Activated CD4-positive, alpha-beta T cell treated with anti-CD3 and anti-CD28 coated beads for 36 hours (primary cell): ENCODE data around the gene GLRB. TPM values are rescaled to one million over a fixed set of nuclear protein-coding genes. Genes with fewer than 3 reads are reported as not detected.
"Not testable (repeated sequence)": the region's sequence is repeated elsewhere in the genome, so short reads cannot be mapped to it uniquely, and the experiment has no call there.

Source experiments
- ATAC-seq: fragments of 200-7000 bp; cut with Tn5 transposase; one replicate; pipeline ENCODE4 v1.10.0; 2021; ENCODE audit warnings: mild to moderate bottlenecking, moderate library complexity
- CTCF ChIA-PET: fragments of 350-600 bp; sonication (Branson Sonifier 250); formaldehyde crosslinking; loops from one replicate; lab custom pipeline; 2021; ENCODE audit warnings: antibody characterized with exemption; lab: Charles Lee
- POLR2A ChIA-PET: fragments of 350-600 bp; sonication (Branson Sonifier 250); formaldehyde crosslinking; loops from one replicate; lab custom pipeline; 2021; ENCODE audit warnings: antibody characterized with exemption, inconsistent platforms; lab: Charles Lee
- DNase-seq: peaks from one replicate; pipeline ENCODE4 v3.0.0-alpha.2; 2020
- H3K27ac Mint-ChIP-seq: one replicate; pipeline ENCODE4 v1.8.0; 2021; ENCODE audit warnings: mixed read lengths
- H3K27me3 Mint-ChIP-seq: one replicate; pipeline ENCODE4 v1.8.0; 2021; ENCODE audit warnings: mixed read lengths
- H3K36me3 Mint-ChIP-seq: one replicate; pipeline ENCODE4 v1.8.0; 2021; ENCODE audit warnings: low read depth, mixed read lengths
- H3K4me1 Mint-ChIP-seq: one replicate; pipeline ENCODE4 v1.8.0; 2021; ENCODE audit warnings: mixed read lengths
- H3K4me3 Mint-ChIP-seq: one replicate; pipeline ENCODE4 v1.8.0; 2021; ENCODE audit warnings: mild to moderate bottlenecking, moderate library complexity, mixed read lengths
- H3K9me3 Mint-ChIP-seq: one replicate; pipeline ENCODE4 v1.8.0; 2021; ENCODE audit warnings: low read depth, mixed read lengths
- intact Hi-C, 2 experiments: fragments of 100-400 bp; cut with DNase I in 1 of 2; cut with micrococcal nuclease in 1 of 2; formaldehyde crosslinking; loops; one replicate each; pipeline versions ENCODE4 v1.14.2 to v1.15.1; 2022 to 2024; cut with DNase I, micrococcal nuclease
- total RNA-seq, 2 experiments: library from RNA; stranded (reverse); gene quantifications; one replicate each; pipeline ENCODE4 v1.2.3, GENCODE V29; 2021

The GLRB gene
- total RNA-seq, 2 experiments from 2014 or later = not detected

GRCh38 chr4:157128395-157128794 lies 52.4 kb downstream of the GLRB start:
- intact Hi-C loops = no loop called here
- H3K27ac Mint-ChIP-seq = no peak overlapping the region
- no peaks in the 10 kb centered on the region for H3K4me1 Mint-ChIP-seq
- ChIA-PET POLR2A (no interaction called here), CTCF (no interaction called here)
- H3K27me3 Mint-ChIP-seq = no peaks in the 10 kb centered on the region
- H3K9me3 Mint-ChIP-seq = peaks cover 5% of the 10 kb centered on the region
- no peaks in the 10 kb centered on the region for H3K36me3 Mint-ChIP-seq
- ATAC-seq = no peak
- no peak for DNase-seq
- no peak overlapping the region for H3K4me3 Mint-ChIP-seq

- no peak for ATAC-seq
- ChIA-PET POLR2A (no interaction called here), CTCF (no interaction called here)
- Mint-ChIP-seq H3K4me1 (no peaks in the 10 kb centered on the region), H3K4me3 (no peak overlapping the region), H3K9me3 (peaks cover 3% of the 10 kb centered on the region), H3K27me3 (no peaks in the 10 kb centered on the region), H3K27ac (no peak overlapping the region), H3K36me3 (no peaks in the 10 kb centered on the region)
- no peak for DNase-seq
- intact Hi-C loops = no loop called here
Measured at GRCh38 chr4:157141976-157142375, 66.0 kb downstream of the GLRB start.

DNA sequence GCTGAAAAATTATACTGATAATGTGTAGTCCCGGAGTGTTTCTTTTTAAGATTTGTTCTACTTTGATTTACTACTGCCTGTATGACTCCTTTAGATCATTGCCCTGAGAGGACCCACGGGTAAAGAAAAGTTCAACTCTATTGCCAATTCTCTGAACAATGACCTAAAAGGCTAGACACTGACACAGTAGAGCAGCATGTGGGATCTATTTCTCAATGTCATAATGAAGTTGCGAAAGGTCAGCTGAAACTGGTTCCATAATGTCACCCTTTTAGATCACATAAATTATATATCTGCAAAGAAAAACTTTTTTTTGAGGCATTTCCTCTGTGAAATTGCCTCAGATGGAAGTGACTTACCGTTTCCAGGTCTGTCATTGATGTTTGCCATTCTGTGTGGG lies 67.4 kb downstream of the GLRB start:
- ATAC-seq = no peak
- no peak for DNase-seq
- ChIA-PET POLR2A (no interaction called here), CTCF (no interaction called here)
- intact Hi-C loops = no loop called here
- Mint-ChIP-seq H3K27me3 (no peaks in the 10 kb centered on the region), H3K36me3 (no peaks in the 10 kb centered on the region), H3K9me3 (peaks cover 3% of the 10 kb centered on the region), H3K4me1 (no peaks in the 10 kb centered on the region), H3K27ac (no peak overlapping the region), H3K4me3 (no peak overlapping the region)

- intact Hi-C loops = no loop called here
- Mint-ChIP-seq H3K27ac (no peak overlapping the region), H3K9me3 (no peaks in the 10 kb centered on the region), H3K4me3 (no peak overlapping the region), H3K36me3 (no peaks in the 10 kb centered on the region), H3K4me1 (no peaks in the 10 kb centered on the region), H3K27me3 (no peaks in the 10 kb centered on the region)
- no peak for ATAC-seq
- ChIA-PET CTCF (no interaction called here), POLR2A (no interaction called here)
- DNase-seq = no peak
Measured at GRCh38 chr4:157151711-157152110, 75.8 kb downstream of the GLRB start.

DNA sequence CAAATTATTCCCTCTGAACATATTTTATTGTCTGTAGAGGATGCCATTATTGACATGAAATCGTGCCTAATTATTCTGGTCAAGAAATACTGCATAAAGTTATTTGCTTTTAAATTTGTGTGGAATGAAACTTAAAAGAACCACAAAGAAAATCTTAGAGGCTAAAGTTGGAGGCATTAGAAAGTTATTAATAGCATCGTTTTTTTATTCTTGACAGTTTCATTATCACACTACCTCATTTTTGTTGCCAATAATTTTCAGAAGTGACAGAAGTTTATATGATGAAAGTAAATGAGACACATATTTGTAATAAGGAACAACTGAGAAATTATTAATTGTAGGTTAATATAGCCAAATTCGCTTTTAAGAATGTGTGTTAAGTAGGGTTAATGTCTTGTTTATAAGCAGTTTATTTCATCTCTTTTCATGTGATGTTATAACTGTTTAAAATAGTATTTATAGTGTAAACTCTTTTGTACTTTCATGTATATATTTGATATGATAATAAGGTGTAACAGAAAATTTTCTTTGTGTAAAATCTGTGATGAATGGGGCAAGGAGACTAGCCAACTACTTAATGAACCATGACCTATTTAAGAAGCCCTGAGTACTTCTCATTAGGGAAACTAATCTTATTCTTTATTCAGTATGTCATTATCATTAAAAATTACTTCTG lies 90.1 kb downstream of the GLRB start:
- Mint-ChIP-seq H3K27me3 (no peaks in the 10 kb centered on the region), H3K36me3 (no peaks in the 10 kb centered on the region), H3K9me3 (peaks cover 3% of the 10 kb centered on the region), H3K4me1 (no peaks in the 10 kb centered on the region), H3K4me3 (no peak overlapping the region), H3K27ac (no peak overlapping the region)
- CTCF ChIA-PET = no interaction called here
- POLR2A ChIA-PET = no interaction called here
- intact Hi-C loops = no loop called here
- DNase-seq (no peak), ATAC-seq (no peak)

DNA sequence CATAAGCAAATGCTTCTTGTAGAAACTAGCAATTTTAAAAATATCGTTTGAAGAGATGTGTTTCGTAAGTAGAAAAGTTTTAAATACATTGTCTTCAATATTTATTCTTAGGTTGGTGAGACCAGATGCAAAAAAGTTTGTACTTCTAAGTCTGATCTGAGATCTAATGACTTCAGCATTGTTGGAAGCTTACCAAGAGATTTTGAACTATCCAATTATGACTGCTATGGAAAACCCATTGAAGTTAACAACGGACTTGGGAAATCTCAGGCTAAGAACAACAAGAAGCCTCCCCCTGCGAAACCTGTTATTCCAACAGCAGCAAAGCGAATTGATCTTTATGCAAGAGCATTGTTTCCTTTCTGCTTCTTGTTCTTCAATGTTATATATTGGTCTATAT lies 94.4 kb downstream of the GLRB start:
- Mint-ChIP-seq H3K4me1 (no peaks in the 10 kb centered on the region), H3K27me3 (no peaks in the 10 kb centered on the region), H3K4me3 (no peak overlapping the region), H3K36me3 (no peaks in the 10 kb centered on the region), H3K9me3 (no peaks in the 10 kb centered on the region), H3K27ac (no peak overlapping the region)
- intact Hi-C loops = no loop called here
- CTCF ChIA-PET = no interaction called here
- POLR2A ChIA-PET = no interaction called here
- ATAC-seq = no peak
- no peak for DNase-seq

DNA sequence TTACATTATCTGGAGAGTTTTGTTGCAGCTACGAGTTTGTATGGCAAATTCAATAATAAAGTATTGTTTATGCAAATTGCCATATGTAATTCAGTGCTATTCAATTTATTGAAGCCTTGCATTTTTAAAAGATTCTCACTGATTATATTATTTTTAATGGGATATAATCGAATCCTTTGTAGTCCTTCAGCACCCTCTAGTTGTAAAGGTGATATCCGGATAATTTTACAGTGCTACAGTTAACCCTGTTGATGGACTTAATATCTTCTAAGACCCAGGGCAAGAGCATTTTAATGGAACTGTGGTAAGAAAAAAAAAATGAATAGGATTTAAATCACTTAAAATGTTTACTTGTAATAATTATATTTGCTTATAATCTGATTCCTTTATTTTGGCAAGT lies 96.1 kb downstream of the GLRB start:
- no peaks in the 10 kb centered on the region for H3K9me3 Mint-ChIP-seq
- ChIA-PET CTCF (no interaction called here), POLR2A (no interaction called here)
- no peak for ATAC-seq
- no peak overlapping the region for H3K27ac Mint-ChIP-seq
- no peaks in the 10 kb centered on the region for H3K27me3 Mint-ChIP-seq
- intact Hi-C loops = no loop called here
- H3K4me3 Mint-ChIP-seq = no peak overlapping the region
- no peaks in the 10 kb centered on the region for H3K36me3 Mint-ChIP-seq
- no peak for DNase-seq
- no peaks in the 10 kb centered on the region for H3K4me1 Mint-ChIP-seq

DNA sequence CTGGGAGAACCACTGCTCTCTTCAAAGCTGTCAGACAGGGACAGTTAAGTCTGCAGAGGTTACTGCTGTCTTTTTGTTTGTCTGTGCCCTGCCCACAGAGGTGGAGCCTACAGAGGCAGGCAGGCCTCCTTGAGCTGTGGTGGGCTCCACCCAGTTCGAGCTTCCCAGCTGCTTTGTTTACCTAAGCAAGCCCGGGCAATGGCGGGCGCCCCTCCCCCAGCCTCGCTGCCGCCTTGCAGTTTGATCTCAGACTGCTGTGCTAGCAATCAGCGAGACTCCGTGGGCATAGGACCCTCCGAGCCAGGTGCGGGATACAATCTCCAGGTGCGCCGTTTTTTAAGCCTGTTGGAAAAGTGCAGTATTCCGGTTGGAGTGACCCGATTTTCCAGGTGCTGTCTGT lies 104.3 kb downstream of the GLRB start:
- CTCF ChIA-PET, H3K9me3 Mint-ChIP-seq, POLR2A ChIA-PET, H3K27ac Mint-ChIP-seq, ATAC-seq, DNase-seq, H3K4me1 Mint-ChIP-seq, H3K36me3 Mint-ChIP-seq, H3K27me3 Mint-ChIP-seq, H3K4me3 Mint-ChIP-seq, intact Hi-C loops: not testable (repeated sequence)

DNA sequence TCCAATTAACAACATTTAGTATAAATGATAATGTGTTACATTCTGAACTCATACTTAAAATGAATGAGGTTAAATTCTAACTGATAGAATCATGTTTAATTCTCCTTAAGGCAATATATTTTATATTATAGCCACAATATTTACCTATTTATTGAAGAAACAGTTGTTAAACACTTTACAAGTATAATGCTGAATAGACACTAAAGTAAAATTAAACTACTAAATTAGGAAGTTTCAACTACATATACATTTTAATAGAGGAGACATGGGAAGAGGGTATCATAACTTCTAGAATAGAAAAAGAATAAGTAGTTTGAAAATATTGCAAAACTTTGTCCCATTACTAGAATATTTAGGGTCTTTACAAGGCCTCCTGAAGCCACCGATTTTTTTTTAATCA lies 108.3 kb downstream of the GLRB start:
- Mint-ChIP-seq H3K27me3 (no peaks in the 10 kb centered on the region), H3K27ac (no peak overlapping the region), H3K4me3 (no peak overlapping the region), H3K4me1 (no peaks in the 10 kb centered on the region), H3K9me3 (peaks cover 6% of the 10 kb centered on the region), H3K36me3 (no peaks in the 10 kb centered on the region)
- ChIA-PET CTCF (no interaction called here), POLR2A (no interaction called here)
- intact Hi-C loops = no loop called here
- ATAC-seq (no peak), DNase-seq (no peak)

DNA sequence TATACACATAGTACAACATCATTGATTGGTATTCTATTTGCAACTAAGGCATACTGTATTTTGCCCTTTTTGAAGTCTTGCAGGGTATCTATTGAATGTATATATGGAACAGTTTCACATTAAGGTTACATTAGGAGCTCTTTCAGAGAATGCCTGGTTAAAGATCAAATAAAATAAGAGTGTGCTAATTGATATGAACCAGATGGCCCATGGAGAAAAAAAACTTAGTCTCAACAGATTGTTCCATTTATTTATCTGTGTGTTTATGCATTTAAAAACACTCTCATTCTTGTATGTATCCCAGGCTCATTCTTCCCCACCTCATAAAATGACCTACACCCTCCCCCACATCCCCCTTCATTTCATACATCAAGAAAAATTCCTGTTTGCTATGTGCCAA lies 109.4 kb downstream of the GLRB start:
- intact Hi-C loops = no loop called here
- ATAC-seq (no peak), DNase-seq (no peak)
- no peak overlapping the region for H3K4me3 Mint-ChIP-seq
- no peaks in the 10 kb centered on the region for H3K4me1 Mint-ChIP-seq
- ChIA-PET CTCF (no interaction called here), POLR2A (no interaction called here)
- H3K9me3 Mint-ChIP-seq = peaks cover 12% of the 10 kb centered on the region
- no peaks in the 10 kb centered on the region for H3K27me3 Mint-ChIP-seq
- H3K36me3 Mint-ChIP-seq = no peaks in the 10 kb centered on the region
- no peak overlapping the region for H3K27ac Mint-ChIP-seq

- DNase-seq = no peak
- intact Hi-C loops = no loop called here
- no peak overlapping the region for H3K27ac Mint-ChIP-seq
- ATAC-seq = no peak
- H3K36me3 Mint-ChIP-seq = no peaks in the 10 kb centered on the region
- ChIA-PET POLR2A (no interaction called here), CTCF (no interaction called here)
- no peak overlapping the region for H3K4me3 Mint-ChIP-seq
- H3K9me3 Mint-ChIP-seq = no peaks in the 10 kb centered on the region
- H3K4me1 Mint-ChIP-seq = no peaks in the 10 kb centered on the region
- no peaks in the 10 kb centered on the region for H3K27me3 Mint-ChIP-seq
Measured at GRCh38 chr4:157195374-157195773, 119.4 kb downstream of the GLRB start.

DNA sequence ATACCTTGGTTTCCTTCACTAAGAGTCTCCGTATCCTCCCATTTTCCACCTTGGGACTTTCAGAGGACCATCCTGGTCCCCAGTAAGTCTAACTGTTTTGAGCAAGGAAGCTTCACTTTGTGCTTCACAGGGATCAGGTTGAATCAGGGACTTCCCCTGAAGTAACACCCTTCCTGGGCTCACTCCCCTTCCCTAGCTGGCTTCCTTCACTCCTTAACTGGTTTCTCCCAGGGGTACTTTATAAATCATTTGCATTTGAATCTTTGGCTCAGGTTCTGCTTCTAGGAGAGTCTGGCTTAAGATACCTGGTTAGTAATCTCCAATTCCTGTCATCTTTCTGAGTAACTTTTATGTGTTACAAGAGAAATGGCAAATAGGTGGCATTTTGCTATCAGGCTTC lies 120.1 kb downstream of the GLRB start:
- intact Hi-C loops = no loop called here
- Mint-ChIP-seq H3K9me3 (no peaks in the 10 kb centered on the region), H3K36me3 (no peaks in the 10 kb centered on the region), H3K4me1 (no peaks in the 10 kb centered on the region), H3K27me3 (no peaks in the 10 kb centered on the region), H3K27ac (no peak overlapping the region), H3K4me3 (no peak overlapping the region)
- DNase-seq (no peak), ATAC-seq (no peak)
- CTCF ChIA-PET = no interaction called here
- POLR2A ChIA-PET = no interaction called here
